ENCODE results near the gene CHI3L1. TPM values are rescaled to one million over a fixed set of nuclear protein-coding genes. Genes with fewer than 3 reads are reported as not detected.

Gene CHI3L1
- total RNA-seq, 4 donors from 2014 or later = 6.2 to 28.2 (median 21.2) TPM; not detected in 1

GRCh38 chr1:203170625-203171330 lies 15.7 kb downstream of the CHI3L1 start:
- TF ChIP-seq POLR2A (IDR thresholded peaks at IDR 0.05) = no peak
- no peaks in the 10 kb centered on the region for H3K9me3 ChIP-seq
- H3K4me3 ChIP-seq = no peak overlapping the region
- no peaks in the 10 kb centered on the region for H3K27me3 ChIP-seq
- no peak overlapping the region for H3K27ac ChIP-seq
- intact Hi-C loops (cut with DNase I; ENCODE audit: low total_unique reads) = no loop called here
- no peaks in the 10 kb centered on the region for H3K4me1 ChIP-seq
- H3K36me3 ChIP-seq = no peaks in the 10 kb centered on the region
- no peak for DNase-seq

- TF ChIP-seq POLR2A (IDR thresholded peaks at IDR 0.05) (no peak), CTCF (IDR thresholded peaks at IDR 0.05) (no peak)
- no peaks in the 10 kb centered on the region for H3K36me3 ChIP-seq
- no peak for DNase-seq
- H3K27me3 ChIP-seq = no peaks in the 10 kb centered on the region
- H3K27ac ChIP-seq = no peak overlapping the region
- no peaks in the 10 kb centered on the region for H3K4me1 ChIP-seq
- H3K4me3 ChIP-seq = no peak overlapping the region
- H3K9me3 ChIP-seq = no peaks in the 10 kb centered on the region
- intact Hi-C loops (cut with DNase I; ENCODE audit: low total_unique reads) = no loop called here
Observed at GRCh38 chr1:203169770-203170520, 16.6 kb downstream of the CHI3L1 start.

- Histone ChIP-seq H3K27me3 (no peaks in the 10 kb centered on the region), H3K9me3 (no peaks in the 10 kb centered on the region)
- intact Hi-C loops (cut with DNase I; ENCODE audit: low total_unique reads) = no loop called here
Observed at GRCh38 chr1:203168991-203169390, 17.5 kb downstream of the CHI3L1 start.

GRCh38 chr1:203168256-203168786 lies 18.2 kb downstream of the CHI3L1 start:
- Histone ChIP-seq H3K36me3 (no peaks in the 10 kb centered on the region), H3K27ac (no peak overlapping the region), H3K4me3 (no peak overlapping the region), H3K9me3 (no peaks in the 10 kb centered on the region), H3K27me3 (no peaks in the 10 kb centered on the region), H3K4me1 (no peaks in the 10 kb centered on the region)
- no peak for DNase-seq
- TF ChIP-seq CTCF (IDR thresholded peaks at IDR 0.05) = no peak
- TF ChIP-seq POLR2A (IDR thresholded peaks at IDR 0.05) = no peak
- intact Hi-C loops (cut with DNase I; ENCODE audit: low total_unique reads) = no loop called here

More at GRCh38 chr1:203168991-203169390, 17.5 kb downstream of the CHI3L1 start:
- no peaks in the 10 kb centered on the region for H3K36me3 ChIP-seq
- TF ChIP-seq CTCF (IDR thresholded peaks at IDR 0.05) (no peak), POLR2A (IDR thresholded peaks at IDR 0.05) (no peak)
- no peaks in the 10 kb centered on the region for H3K4me1 ChIP-seq
- H3K4me3 ChIP-seq = no peak overlapping the region
- no peak for DNase-seq
- H3K27ac ChIP-seq = no peak overlapping the region

- TF ChIP-seq CTCF (IDR thresholded peaks at IDR 0.05) = no peak
- TF ChIP-seq POLR2A (IDR thresholded peaks at IDR 0.05) = no peak
- H3K27me3 ChIP-seq = no peaks in the 10 kb centered on the region
- no peak overlapping the region for H3K27ac ChIP-seq
- no peak overlapping the region for H3K4me3 ChIP-seq
- no peak for DNase-seq
- H3K4me1 ChIP-seq = no peaks in the 10 kb centered on the region
- no peaks in the 10 kb centered on the region for H3K9me3 ChIP-seq
- intact Hi-C loops (cut with DNase I; ENCODE audit: low total_unique reads) = no loop called here
- no peaks in the 10 kb centered on the region for H3K36me3 ChIP-seq
Observed at GRCh38 chr1:203167913-203168200, 18.6 kb downstream of the CHI3L1 start.
